ENCODE measurements around the gene SOCS3.
"Not testable (repeated sequence)": the region's sequence is repeated elsewhere in the genome, so short reads cannot be mapped to it uniquely, and the experiment has no call there.

Gene SOCS3

GRCh38 chr17:78343543-78344201 is 16.2 kb downstream of the SOCS3 start:
- ATAC-seq (ENCODE audit: low read depth) = peak; percentile 76
- H3K9me3 Mint-ChIP-seq = no peaks in the 10 kb centered on the region
- H3K4me1 Mint-ChIP-seq = peaks cover 59% of the 10 kb centered on the region
- peak overlapping the region; percentile 84 for H3K4me3 Mint-ChIP-seq
- no peaks in the 10 kb centered on the region for H3K36me3 Mint-ChIP-seq
- peak overlapping the region; percentile 97 for H3K27ac Mint-ChIP-seq
- peak; percentile 74 to 75 for DNase-seq (ENCODE audit: low spot score in 2 of 2)
- H3K27me3 Mint-ChIP-seq = no peaks in the 10 kb centered on the region

- no peak for ATAC-seq (ENCODE audit: low read depth)
- peaks cover 59% of the 10 kb centered on the region for H3K4me1 Mint-ChIP-seq
Observed at GRCh38 chr17:78343187-78343542, 16.7 kb downstream of the SOCS3 start.

GRCh38 chr17:78342449-78343186 is 17.3 kb downstream of the SOCS3 start:
- ATAC-seq (ENCODE audit: low read depth) (no peak), DNase-seq (ENCODE audit: low spot score in 2 of 2) (no peak)
- H3K27me3 Mint-ChIP-seq = no peaks in the 10 kb centered on the region
- H3K36me3 Mint-ChIP-seq = no peaks in the 10 kb centered on the region
- H3K4me1 Mint-ChIP-seq = peaks cover 64% of the 10 kb centered on the region
- H3K27ac Mint-ChIP-seq = peak overlapping the region; percentile 97
- H3K9me3 Mint-ChIP-seq = no peaks in the 10 kb centered on the region
- H3K4me3 Mint-ChIP-seq = peak overlapping the region; percentile 84

More at GRCh38 chr17:78343187-78343542, 16.7 kb downstream of the SOCS3 start:
- Mint-ChIP-seq H3K27me3 (no peaks in the 10 kb centered on the region), H3K9me3 (no peaks in the 10 kb centered on the region), H3K4me3 (peak overlapping the region; percentile 84), H3K36me3 (no peaks in the 10 kb centered on the region), H3K27ac (peak overlapping the region; percentile 97)
- DNase-seq (ENCODE audit: low spot score in 2 of 2) = no peak

- Mint-ChIP-seq H3K27me3 (no peaks in the 10 kb centered on the region), H3K9me3 (no peaks in the 10 kb centered on the region), H3K36me3 (no peaks in the 10 kb centered on the region), H3K4me3 (peak overlapping the region; percentile 83), H3K27ac (peak overlapping the region; percentile 97), H3K4me1 (peaks cover 63% of the 10 kb centered on the region)
- no peak for ATAC-seq (ENCODE audit: low read depth)
- DNase-seq (ENCODE audit: low spot score in 2 of 2) = no peak
Observed at GRCh38 chr17:78341559-78342448, 18.1 kb downstream of the SOCS3 start.

GRCh38 chr17:78340183-78340955 is 19.5 kb downstream of the SOCS3 start:
- Mint-ChIP-seq H3K4me1 (peaks cover 59% of the 10 kb centered on the region), H3K27me3 (no peaks in the 10 kb centered on the region), H3K27ac (peak overlapping the region; percentile 89), H3K4me3 (peak overlapping the region; percentile 80), H3K9me3 (no peaks in the 10 kb centered on the region), H3K36me3 (no peaks in the 10 kb centered on the region)
- no peak for ATAC-seq (ENCODE audit: low read depth)
- no peak for DNase-seq (ENCODE audit: low spot score in 2 of 2)

GRCh38 chr17:78338486-78339259 is 21.2 kb downstream of the SOCS3 start:
- no peak for DNase-seq (ENCODE audit: low spot score in 2 of 2)
- Mint-ChIP-seq H3K27ac (peak overlapping the region; percentile 93), H3K27me3 (no peaks in the 10 kb centered on the region), H3K4me1 (peaks cover 48% of the 10 kb centered on the region), H3K36me3 (no peaks in the 10 kb centered on the region), H3K9me3 (no peaks in the 10 kb centered on the region), H3K4me3 (peak overlapping the region; percentile 27)
- ATAC-seq (ENCODE audit: low read depth) = peak; percentile 41

- H3K4me3 Mint-ChIP-seq = peak overlapping the region; percentile 70
- peak; percentile 77 for ATAC-seq (ENCODE audit: low read depth)
- peaks cover 42% of the 10 kb centered on the region for H3K4me1 Mint-ChIP-seq
- peak overlapping the region; percentile 93 for H3K27ac Mint-ChIP-seq
- peak; percentile 63 to 73 for DNase-seq (ENCODE audit: low spot score in 2 of 2)
- no peaks in the 10 kb centered on the region for H3K36me3 Mint-ChIP-seq
- no peaks in the 10 kb centered on the region for H3K9me3 Mint-ChIP-seq
- H3K27me3 Mint-ChIP-seq = no peaks in the 10 kb centered on the region
Observed at GRCh38 chr17:78337244-78338109, 22.4 kb downstream of the SOCS3 start.

- no peaks in the 10 kb centered on the region for H3K9me3 Mint-ChIP-seq
- DNase-seq (ENCODE audit: low spot score in 2 of 2) (no peak), ATAC-seq (ENCODE audit: low read depth) (no peak)
- no peaks in the 10 kb centered on the region for H3K36me3 Mint-ChIP-seq
- peak overlapping the region; percentile 35 for H3K27ac Mint-ChIP-seq
- no peak overlapping the region for H3K4me3 Mint-ChIP-seq
- no peaks in the 10 kb centered on the region for H3K27me3 Mint-ChIP-seq
- H3K4me1 Mint-ChIP-seq = peaks cover 33% of the 10 kb centered on the region
Observed at GRCh38 chr17:78335209-78335608, 24.7 kb downstream of the SOCS3 start.

GRCh38 chr17:78332991-78333390 is 26.9 kb downstream of the SOCS3 start:
- peak overlapping the region; percentile 91 for H3K27ac Mint-ChIP-seq
- no peak for DNase-seq (ENCODE audit: low spot score in 2 of 2)
- H3K27me3 Mint-ChIP-seq = no peaks in the 10 kb centered on the region
- H3K9me3 Mint-ChIP-seq = no peaks in the 10 kb centered on the region
- no peak for ATAC-seq (ENCODE audit: low read depth)
- H3K36me3 Mint-ChIP-seq = no peaks in the 10 kb centered on the region
- peaks cover 19% of the 10 kb centered on the region for H3K4me1 Mint-ChIP-seq
- no peak overlapping the region for H3K4me3 Mint-ChIP-seq

- peaks cover 12% of the 10 kb centered on the region for H3K4me1 Mint-ChIP-seq
- not testable (repeated sequence) for H3K27me3 Mint-ChIP-seq; H3K4me3 Mint-ChIP-seq; DNase-seq (ENCODE audit: low spot score in 2 of 2); ATAC-seq (ENCODE audit: low read depth); H3K27ac Mint-ChIP-seq; H3K36me3 Mint-ChIP-seq; H3K9me3 Mint-ChIP-seq
Observed at GRCh38 chr17:78331355-78331754, 28.5 kb downstream of the SOCS3 start.

GRCh38 chr17:78330570-78331224 is 29.2 kb downstream of the SOCS3 start:
- Mint-ChIP-seq H3K4me1 (peaks cover 12% of the 10 kb centered on the region), H3K36me3 (no peaks in the 10 kb centered on the region), H3K4me3 (no peak overlapping the region), H3K27ac (no peak overlapping the region), H3K9me3 (no peaks in the 10 kb centered on the region), H3K27me3 (no peaks in the 10 kb centered on the region)
- DNase-seq (ENCODE audit: low spot score in 2 of 2) (no peak), ATAC-seq (ENCODE audit: low read depth) (no peak)

All from memory B cell (primary cell).